GM18873 (cell line): ENCODE data around the gene GLYATL1.

ENCODE experiments used
- ATAC-seq: cut with Tn5 transposase; IDR thresholded peaks from one replicate; pipeline ENCODE4 v1.9.1; 2021; ENCODE audit warnings: mild to moderate bottlenecking, moderate library complexity, moderate number of reproducible peaks; ENCODE audit not compliant: unreplicated experiment, low FRiP score

The GLYATL1 gene

GRCh38 chr11:58939277-58939676 lies at the start of gene GLYATL1:
GLYATL1 (plus strand) TSS chr11:58939488; CDS start chr11:58947088, 7,600 bp downstream.
- no peak for ATAC-seq

GRCh38 chr11:58893899-58894298 lies 45.4 kb upstream of the GLYATL1 start:
- no peak for ATAC-seq

- ATAC-seq: no peak
These were observed 41.2 kb upstream of the GLYATL1 start for GRCh38 chr11:58898106-58898505.

- no peak for ATAC-seq
These were observed 38.5 kb upstream of the GLYATL1 start for GRCh38 chr11:58900479-58901420.

- no peak for ATAC-seq
These were observed 36.4 kb upstream of the GLYATL1 start for GRCh38 chr11:58902881-58903280.

GRCh38 chr11:58905011-58905720 lies 34.1 kb upstream of the GLYATL1 start:
- ATAC-seq: no peak

- no peak for ATAC-seq
These were observed 33.4 kb upstream of the GLYATL1 start for GRCh38 chr11:58905721-58906547.

GRCh38 chr11:58907780-58908179 lies 31.5 kb upstream of the GLYATL1 start:
- no peak for ATAC-seq

GRCh38 chr11:58912124-58912523 lies 27.2 kb upstream of the GLYATL1 start:
- ATAC-seq: no peak

- no peak for ATAC-seq
These were observed 25.6 kb upstream of the GLYATL1 start for GRCh38 chr11:58913685-58914084.

DNA sequence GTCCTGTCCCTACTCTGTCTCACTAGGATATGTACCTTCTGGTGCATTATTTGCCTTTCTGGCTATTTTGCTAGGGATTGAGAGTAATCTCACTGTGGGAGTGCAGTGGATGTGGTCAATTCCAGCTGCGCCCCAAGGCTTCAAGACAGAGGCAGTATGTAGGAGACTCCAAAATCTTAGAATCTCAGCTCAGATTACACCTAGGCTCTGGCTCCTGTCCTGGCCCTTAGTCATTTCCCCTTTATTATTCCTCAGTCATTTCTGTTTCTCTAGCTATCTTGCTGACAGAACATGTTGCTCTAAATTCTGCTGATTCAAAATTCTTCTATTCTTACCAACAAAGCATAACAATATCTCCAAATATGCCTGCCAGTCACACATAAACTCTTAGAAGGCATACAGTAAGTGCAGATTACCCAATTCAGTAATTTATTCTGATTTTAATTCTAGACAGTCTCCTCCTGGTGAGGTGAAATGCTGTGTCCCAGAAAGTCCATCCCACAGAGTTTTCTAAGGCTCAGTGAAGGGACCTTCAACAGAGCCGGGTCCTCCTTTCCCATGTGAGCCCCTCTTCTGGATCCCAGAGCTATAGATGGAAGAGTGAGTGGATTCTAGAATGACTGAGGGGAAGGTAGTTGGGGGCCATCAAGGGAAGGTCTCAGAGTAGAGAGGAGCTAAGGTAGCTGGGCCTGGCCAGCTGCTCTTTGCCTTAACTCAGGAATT lies 24.3 kb upstream of the GLYATL1 start:
- no peak for ATAC-seq

DNA sequence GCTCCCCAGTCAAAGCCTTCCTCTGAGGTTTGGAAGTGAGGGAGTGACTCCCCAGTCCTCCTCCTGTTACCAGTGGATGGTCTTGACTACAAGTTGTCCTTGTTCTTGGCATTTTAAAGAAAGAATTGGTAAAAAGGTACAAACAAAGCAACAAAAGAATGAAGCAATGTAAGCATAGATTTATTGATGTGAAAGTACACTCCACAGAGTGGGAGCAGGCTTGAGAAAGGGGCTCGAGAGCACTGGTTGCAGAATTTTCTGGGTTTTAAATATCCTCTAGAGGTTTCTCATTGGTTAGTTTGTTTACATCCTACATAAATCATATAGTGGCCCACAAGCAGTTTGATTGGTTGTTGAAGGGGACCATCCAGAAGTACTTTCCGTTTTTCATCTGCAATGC lies 22.7 kb upstream of the GLYATL1 start:
- no peak for ATAC-seq

DNA sequence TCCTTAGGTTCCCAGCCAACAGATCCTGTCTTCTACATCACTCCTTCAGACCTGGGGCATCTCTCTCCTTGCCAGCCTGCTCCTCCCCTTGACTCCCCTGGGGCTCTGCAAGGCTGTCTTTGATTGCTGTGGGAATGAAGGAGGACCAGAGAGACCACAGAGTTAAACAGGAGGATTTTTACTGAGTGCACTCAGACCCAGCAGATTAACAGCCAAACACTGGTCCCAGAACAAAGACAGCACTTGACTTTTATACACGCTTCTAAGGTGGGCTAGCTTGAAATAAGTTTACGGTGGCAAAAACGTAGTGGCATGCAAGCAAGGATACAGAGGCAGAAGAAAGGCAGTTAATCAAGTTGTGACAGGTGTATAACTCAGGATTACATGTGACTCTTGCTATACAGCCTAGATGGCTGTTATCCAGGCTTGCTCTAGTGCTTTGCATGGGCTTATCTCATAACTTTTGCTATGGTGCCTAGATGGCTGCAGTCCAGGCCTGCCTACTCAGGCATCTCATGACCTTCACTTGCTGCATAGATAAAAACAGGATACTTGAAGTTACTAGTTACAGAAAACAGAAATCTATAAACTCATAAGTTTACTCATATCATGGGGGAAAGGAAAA lies 22.0 kb upstream of the GLYATL1 start:
- ATAC-seq: no peak

DNA sequence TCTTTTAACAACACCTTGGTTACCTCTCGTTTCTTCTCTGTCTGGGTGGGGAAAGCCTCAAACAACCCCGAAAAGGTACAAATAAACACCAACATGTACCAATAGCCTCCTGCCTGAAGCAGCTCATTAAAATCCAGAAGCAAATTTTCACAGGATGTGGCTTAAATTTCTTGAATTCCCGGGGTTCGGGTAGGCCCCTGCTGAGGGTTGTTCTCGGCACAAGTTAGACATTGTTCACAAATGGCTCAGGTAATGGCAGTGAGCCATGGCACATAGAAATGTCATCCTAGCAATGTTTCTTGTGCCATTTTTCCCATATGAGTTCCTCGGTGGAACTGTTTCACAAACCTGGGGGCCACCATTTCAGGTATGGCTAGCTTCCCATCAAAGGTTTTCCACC lies 19.7 kb upstream of the GLYATL1 start:
- ATAC-seq: no peak

GRCh38 chr11:58919980-58920379 lies 19.3 kb upstream of the GLYATL1 start:
- ATAC-seq: no peak

DNA sequence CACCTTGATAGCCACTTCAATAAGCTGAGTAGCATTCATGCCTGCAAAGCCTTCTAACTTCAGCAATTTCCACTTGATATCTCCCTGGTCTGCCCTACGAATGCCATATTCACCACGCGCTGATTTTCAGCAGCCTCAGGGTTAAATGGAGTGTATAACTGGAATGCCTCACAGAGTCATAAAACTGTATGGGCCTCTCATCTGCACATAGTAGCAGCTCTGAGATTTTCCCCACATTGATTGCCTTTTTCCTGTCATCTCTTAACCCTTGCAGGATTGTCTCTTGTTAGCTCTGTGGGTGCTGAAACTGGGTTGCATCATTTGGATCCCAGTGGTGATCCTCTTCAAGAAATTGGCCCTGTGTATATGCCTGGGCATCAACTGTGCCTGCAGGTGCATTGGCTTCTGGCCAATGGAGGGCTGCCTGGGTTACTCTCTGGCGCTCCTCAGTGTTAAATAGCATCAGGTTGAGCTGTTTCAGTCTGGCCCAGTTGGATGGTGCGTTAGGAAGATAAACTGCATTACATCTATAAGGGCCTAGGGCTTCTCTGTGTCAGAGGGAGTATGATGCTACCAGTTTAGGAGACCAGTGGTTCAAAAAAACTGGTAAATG lies 17.4 kb upstream of the GLYATL1 start:
- no peak for ATAC-seq

GRCh38 chr11:58922479-58922878 lies 16.8 kb upstream of the GLYATL1 start:
- no peak for ATAC-seq

GRCh38 chr11:58923300-58923788 lies 15.9 kb upstream of the GLYATL1 start:
- peak; percentile 87 for ATAC-seq

DNA sequence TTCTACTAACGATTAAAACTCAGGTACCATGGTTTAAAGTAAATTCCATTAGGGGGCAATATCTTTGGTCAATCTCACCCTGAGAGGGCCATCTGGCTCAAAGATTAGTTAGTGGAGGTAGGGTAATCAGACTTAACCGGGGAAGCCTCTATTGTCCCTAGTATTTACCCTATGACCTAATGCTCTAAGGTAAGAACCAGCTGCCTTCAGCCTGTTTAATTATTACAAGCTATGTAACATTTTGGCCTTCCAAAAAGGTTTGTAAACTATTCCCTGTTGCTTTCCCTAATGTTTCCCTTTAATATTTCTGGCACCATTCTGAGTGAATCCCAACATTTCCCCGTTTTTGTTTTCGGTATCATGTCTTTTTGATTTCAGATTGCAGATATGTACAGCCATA lies 15.1 kb upstream of the GLYATL1 start:
- ATAC-seq: no peak
